Effector memory CD4-positive, alpha-beta T cell (primary cell): ENCODE measurements around the gene ADAMTS10.

Experiments
- DNase-seq, 3 donors: peaks; one replicate each; pipeline ENCODE4 v3.0.0-alpha.2; 2020
- H3K27ac ChIP-seq: 2 replicates; pipeline ENCODE4 v1.7.0; 2013; ENCODE audit warnings: mild to moderate bottlenecking, low read length, moderate library complexity; ENCODE audit not compliant: insufficient read depth, poor library complexity, severe bottlenecking
- H3K27me3 ChIP-seq: replicated peaks from 2 replicates; pipeline ENCODE4 v1.7.0; 2013; ENCODE audit warnings: mild to moderate bottlenecking, low read length; ENCODE audit not compliant: insufficient read depth, control insufficient read depth, poor library complexity, severe bottlenecking
- H3K36me3 ChIP-seq: 2 replicates; pipeline ENCODE4 v1.7.0; 2013; ENCODE audit warnings: mild to moderate bottlenecking, low read length, moderate library complexity; ENCODE audit not compliant: control insufficient read depth, insufficient read depth
- H3K4me1 ChIP-seq: 2 replicates; pipeline ENCODE4 v1.7.0; 2013; ENCODE audit warnings: low read length, mild to moderate bottlenecking; ENCODE audit not compliant: control insufficient read depth, insufficient read depth, poor library complexity, severe bottlenecking
- H3K4me3 ChIP-seq: 2 replicates; pipeline ENCODE4 v1.7.0; 2013; ENCODE audit warnings: low read length, low read depth, mild to moderate bottlenecking; ENCODE audit not compliant: insufficient read depth, poor library complexity, severe bottlenecking
- H3K9me3 ChIP-seq: 2 replicates; pipeline ENCODE4 v1.7.0; 2013; ENCODE audit warnings: mild to moderate bottlenecking, low read length, moderate library complexity; ENCODE audit not compliant: control insufficient read depth

ADAMTS10 gene

GRCh38 chr19:8612807-8613171 is 2.3 kb upstream of the ADAMTS10 start:
- peaks cover 12% of the 10 kb centered on the region for H3K4me1 ChIP-seq
- no peaks in the 10 kb centered on the region for H3K27me3 ChIP-seq
- DNase-seq: no peak
- no peaks in the 10 kb centered on the region for H3K36me3 ChIP-seq
- no peak overlapping the region for H3K4me3 ChIP-seq
- H3K27ac ChIP-seq: no peak overlapping the region
- no peaks in the 10 kb centered on the region for H3K9me3 ChIP-seq

DNA sequence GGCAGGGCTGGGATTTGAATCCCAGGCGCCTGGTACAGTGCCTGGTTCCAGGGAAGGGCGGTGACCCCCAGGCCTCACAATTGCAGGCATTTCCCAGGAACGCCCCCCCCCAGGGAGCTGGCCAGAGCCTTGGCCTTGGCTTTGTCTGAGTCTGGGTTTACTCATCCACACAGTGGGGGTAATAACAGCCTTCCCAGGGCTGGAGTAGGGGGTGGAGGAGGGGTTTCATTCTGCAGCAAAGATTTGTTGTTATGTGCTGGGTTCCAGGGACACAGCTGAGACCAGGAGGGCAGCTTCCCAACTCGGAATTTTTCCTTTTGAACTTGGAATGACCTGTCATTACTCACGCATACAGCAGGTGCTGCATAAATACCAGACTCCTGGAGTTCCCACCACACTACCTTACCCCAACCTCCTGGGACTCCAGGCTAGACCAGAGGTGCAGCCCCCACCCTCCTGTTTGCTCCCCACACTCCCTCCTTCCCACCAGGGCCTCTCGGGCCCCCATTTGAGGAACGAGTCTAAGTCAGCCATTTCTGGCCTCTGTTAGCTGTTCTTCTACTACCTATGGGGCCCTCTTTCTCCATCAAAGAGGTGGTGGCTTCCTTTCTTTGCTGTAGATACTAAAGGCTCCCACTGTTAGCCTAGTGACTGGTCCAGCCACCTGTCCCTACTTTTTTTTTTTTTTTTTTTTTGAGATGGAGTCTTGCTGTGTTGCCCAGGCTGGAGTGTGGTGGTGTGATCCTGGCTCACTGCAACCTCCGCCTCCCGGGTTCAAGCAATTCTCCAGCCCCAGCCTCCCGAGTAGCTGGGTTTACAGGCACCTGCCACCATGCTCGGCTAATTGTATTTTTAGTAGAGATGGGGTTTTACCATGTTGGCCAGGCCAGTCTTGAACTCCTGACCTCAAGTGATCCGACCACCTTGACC is 1.6 kb upstream of the ADAMTS10 start:
- Histone ChIP-seq H3K4me1 (peaks cover 12% of the 10 kb centered on the region), H3K4me3 (no peak overlapping the region), H3K36me3 (no peaks in the 10 kb centered on the region), H3K27me3 (no peaks in the 10 kb centered on the region), H3K27ac (peak overlapping the region; percentile 4), H3K9me3 (no peaks in the 10 kb centered on the region)
- no peak for DNase-seq

- no peaks in the 10 kb centered on the region for H3K36me3 ChIP-seq
- no peaks in the 10 kb centered on the region for H3K9me3 ChIP-seq
- no peak for DNase-seq
- H3K4me3 ChIP-seq: no peak overlapping the region
- peak overlapping the region; percentile 4 for H3K27ac ChIP-seq
- H3K4me1 ChIP-seq: peaks cover 12% of the 10 kb centered on the region
- H3K27me3 ChIP-seq: no peaks in the 10 kb centered on the region
Measured at GRCh38 chr19:8611391-8611876, 919 bp upstream of the ADAMTS10 start.

GRCh38 chr19:8610936-8611300 is 403 bp upstream of the ADAMTS10 start:
- H3K27me3 ChIP-seq: no peaks in the 10 kb centered on the region
- peaks cover 12% of the 10 kb centered on the region for H3K4me1 ChIP-seq
- peaks cover under 1% of the 10 kb centered on the region for H3K36me3 ChIP-seq
- no peaks in the 10 kb centered on the region for H3K9me3 ChIP-seq
- no peak overlapping the region for H3K27ac ChIP-seq
- no peak for DNase-seq
- no peak overlapping the region for H3K4me3 ChIP-seq

- H3K4me1 ChIP-seq: peaks cover 12% of the 10 kb centered on the region
- H3K27me3 ChIP-seq: no peaks in the 10 kb centered on the region
- DNase-seq: no peak
- H3K4me3 ChIP-seq: peak overlapping the region; percentile 80
- H3K9me3 ChIP-seq: no peaks in the 10 kb centered on the region
- H3K36me3 ChIP-seq: peaks cover 9% of the 10 kb centered on the region
- H3K27ac ChIP-seq: no peak overlapping the region
Measured at GRCh38 chr19:8609279-8610040, 1.1 kb downstream of the ADAMTS10 start.

GRCh38 chr19:8608941-8609278 is 1.6 kb downstream of the ADAMTS10 start:
- Histone ChIP-seq H3K36me3 (peaks cover 9% of the 10 kb centered on the region), H3K9me3 (no peaks in the 10 kb centered on the region), H3K4me1 (peaks cover 12% of the 10 kb centered on the region), H3K27ac (no peak overlapping the region), H3K27me3 (no peaks in the 10 kb centered on the region), H3K4me3 (no peak overlapping the region)
- DNase-seq: no peak

DNA sequence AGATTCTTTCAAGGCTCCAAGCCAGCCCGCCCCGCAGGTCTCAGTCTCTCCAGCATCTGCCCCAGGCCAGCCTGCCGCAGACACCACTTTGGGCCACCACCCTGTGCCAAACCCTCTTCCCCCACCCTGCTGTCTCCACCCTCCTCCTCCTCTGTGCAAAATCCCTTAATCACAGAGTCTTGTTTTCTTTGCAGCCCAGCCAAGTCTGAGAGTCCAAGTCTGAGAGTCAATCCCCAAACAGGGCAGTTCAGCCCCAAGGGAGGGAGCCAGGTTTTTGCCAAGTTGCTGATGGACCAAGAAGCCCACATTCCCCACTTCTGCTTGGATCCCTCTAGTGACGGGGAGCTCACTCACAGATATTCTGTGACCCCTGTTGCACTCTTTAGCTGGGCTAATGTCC is 3.1 kb downstream of the ADAMTS10 start:
- no peaks in the 10 kb centered on the region for H3K27me3 ChIP-seq
- H3K4me1 ChIP-seq: peaks cover 12% of the 10 kb centered on the region
- no peaks in the 10 kb centered on the region for H3K9me3 ChIP-seq
- no peak overlapping the region for H3K27ac ChIP-seq
- H3K4me3 ChIP-seq: no peak overlapping the region
- no peak for DNase-seq
- H3K36me3 ChIP-seq: peaks cover 9% of the 10 kb centered on the region

DNA sequence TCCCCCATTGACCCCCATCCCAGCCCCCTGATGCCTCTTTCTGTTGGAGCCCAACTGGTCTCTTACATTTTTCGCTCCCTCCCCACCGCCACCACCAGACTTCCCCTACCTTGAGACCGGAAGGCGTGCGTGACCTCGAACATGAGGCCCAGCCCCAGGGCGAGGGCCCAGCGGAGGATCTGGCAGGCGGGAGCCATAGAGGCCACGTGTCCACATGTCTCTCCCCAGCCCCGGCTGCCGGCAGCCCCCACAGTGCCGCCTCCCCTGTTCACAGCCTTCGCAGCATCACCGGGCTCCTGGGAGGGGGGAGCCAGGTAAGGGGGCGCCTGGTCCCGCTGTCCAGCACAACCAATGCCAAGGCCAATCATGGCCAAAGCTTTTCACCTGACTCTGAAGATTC is 5.0 kb downstream of the ADAMTS10 start:
- Histone ChIP-seq H3K27ac (no peak overlapping the region), H3K4me1 (peaks cover 12% of the 10 kb centered on the region), H3K4me3 (no peak overlapping the region), H3K36me3 (peaks cover 9% of the 10 kb centered on the region), H3K27me3 (no peaks in the 10 kb centered on the region), H3K9me3 (no peaks in the 10 kb centered on the region)
- DNase-seq: no peak

DNA sequence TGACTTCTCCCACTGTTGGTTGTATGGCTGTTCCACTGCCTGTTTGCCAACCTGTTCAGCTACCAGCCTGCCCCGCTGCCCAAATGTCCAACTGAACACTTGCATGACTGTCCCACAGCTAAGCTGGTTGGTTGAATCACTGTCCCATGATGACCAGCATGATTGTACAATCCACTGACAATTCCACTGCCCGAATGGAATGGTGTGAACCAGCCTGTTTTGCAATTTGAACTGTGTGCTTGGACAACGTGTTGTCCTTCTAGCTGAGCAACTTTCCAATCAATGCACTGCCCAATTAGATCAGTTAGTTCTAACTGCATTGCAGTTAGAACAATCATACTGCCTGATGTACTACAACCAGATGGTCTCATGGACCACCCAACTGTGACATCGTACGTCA is 8.7 kb downstream of the ADAMTS10 start:
- Histone ChIP-seq H3K36me3 (peaks cover 14% of the 10 kb centered on the region), H3K9me3 (no peaks in the 10 kb centered on the region), H3K4me3 (no peak overlapping the region), H3K4me1 (no peaks in the 10 kb centered on the region), H3K27ac (no peak overlapping the region), H3K27me3 (no peaks in the 10 kb centered on the region)
- no peak for DNase-seq

DNA sequence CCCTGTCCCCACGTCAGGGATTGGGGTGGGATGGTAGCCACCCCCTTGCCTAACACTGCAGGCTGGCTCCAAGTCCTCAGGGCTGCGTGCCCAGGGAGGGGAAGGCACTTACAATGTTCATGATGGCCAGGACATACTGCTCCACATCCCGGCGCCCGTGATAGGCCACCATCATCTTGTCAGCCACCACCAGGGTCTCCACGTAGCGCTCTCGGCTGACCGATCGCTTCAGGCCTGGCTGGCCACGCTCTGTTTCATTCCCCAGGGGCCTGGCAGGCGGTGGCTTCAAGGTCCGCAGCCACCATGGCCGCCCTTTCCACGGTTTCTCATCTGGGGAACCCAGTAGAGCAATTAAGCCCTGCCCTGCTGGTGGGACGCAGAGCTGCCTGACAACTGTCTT is 9.7 kb downstream of the ADAMTS10 start:
- Histone ChIP-seq H3K27me3 (no peaks in the 10 kb centered on the region), H3K4me1 (no peaks in the 10 kb centered on the region), H3K4me3 (no peak overlapping the region), H3K27ac (no peak overlapping the region), H3K9me3 (no peaks in the 10 kb centered on the region), H3K36me3 (peaks cover 14% of the 10 kb centered on the region)
- DNase-seq: no peak
